ENCODE measurements around the gene KYAT1.
"Not testable (repeated sequence)": the region's sequence is repeated elsewhere in the genome, so short reads cannot be mapped to it uniquely, and the experiment has no call there.

The KYAT1 gene

GRCh38 chr9:128861501-128861900, 20.2 kb downstream of the KYAT1 start:
- Histone ChIP-seq H3K9me3 (ENCODE audit: control insufficient read depth, low read length) (no peaks in the 10 kb centered on the region), H3K36me3 (ENCODE audit: control insufficient read depth, insufficient read depth, low read length) (no peaks in the 10 kb centered on the region), H3K27me3 (ENCODE audit: control insufficient read depth, insufficient read depth, low read length, poor library complexity, severe bottlenecking) (no peaks in the 10 kb centered on the region), H3K4me3 (ENCODE audit: insufficient read depth, low read depth, low read length) (no peak overlapping the region), H3K4me1 (ENCODE audit: control insufficient read depth, insufficient read depth, low read length) (no peaks in the 10 kb centered on the region), H3K27ac (ENCODE audit: insufficient read depth, low read depth, low read length, poor library complexity, severe bottlenecking) (no peak overlapping the region)
- WGBS, 2 experiments, result 80% methylated on average over 6 of the region's 6 CpGs

- H3K4me1 ChIP-seq (ENCODE audit: control insufficient read depth, insufficient read depth, low read length), result no peaks in the 10 kb centered on the region
- no peaks in the 10 kb centered on the region for H3K27me3 ChIP-seq (ENCODE audit: control insufficient read depth, insufficient read depth, low read length, poor library complexity, severe bottlenecking)
- WGBS, 2 experiments, result 73 to 74% methylated on average over 5 of the region's 5 CpGs
- H3K27ac ChIP-seq (ENCODE audit: insufficient read depth, low read depth, low read length, poor library complexity, severe bottlenecking), result no peak overlapping the region
- H3K9me3 ChIP-seq (ENCODE audit: control insufficient read depth, low read length), result no peaks in the 10 kb centered on the region
- H3K36me3 ChIP-seq (ENCODE audit: control insufficient read depth, insufficient read depth, low read length), result no peaks in the 10 kb centered on the region
- no peak overlapping the region for H3K4me3 ChIP-seq (ENCODE audit: insufficient read depth, low read depth, low read length)
Observed at GRCh38 chr9:128860937-128861336, 20.8 kb downstream of the KYAT1 start.

GRCh38 chr9:128858476-128858875, 23.3 kb downstream of the KYAT1 start:
- not testable (repeated sequence) for H3K9me3 ChIP-seq (ENCODE audit: control insufficient read depth, low read length); H3K27ac ChIP-seq (ENCODE audit: insufficient read depth, low read depth, low read length, poor library complexity, severe bottlenecking); H3K27me3 ChIP-seq (ENCODE audit: control insufficient read depth, insufficient read depth, low read length, poor library complexity, severe bottlenecking); H3K36me3 ChIP-seq (ENCODE audit: control insufficient read depth, insufficient read depth, low read length); H3K4me1 ChIP-seq (ENCODE audit: control insufficient read depth, insufficient read depth, low read length); H3K4me3 ChIP-seq (ENCODE audit: insufficient read depth, low read depth, low read length)
- WGBS, 2 experiments, result 91 to 92% methylated on average over 7 of the region's 7 CpGs

- WGBS, 2 experiments, result 92 to 94% methylated on average over 4 to 6 of the region's 6 CpGs
- not testable (repeated sequence) for H3K9me3 ChIP-seq (ENCODE audit: control insufficient read depth, low read length); H3K4me1 ChIP-seq (ENCODE audit: control insufficient read depth, insufficient read depth, low read length)
Observed at GRCh38 chr9:128854454-128854853, 27.3 kb downstream of the KYAT1 start.

DNA sequence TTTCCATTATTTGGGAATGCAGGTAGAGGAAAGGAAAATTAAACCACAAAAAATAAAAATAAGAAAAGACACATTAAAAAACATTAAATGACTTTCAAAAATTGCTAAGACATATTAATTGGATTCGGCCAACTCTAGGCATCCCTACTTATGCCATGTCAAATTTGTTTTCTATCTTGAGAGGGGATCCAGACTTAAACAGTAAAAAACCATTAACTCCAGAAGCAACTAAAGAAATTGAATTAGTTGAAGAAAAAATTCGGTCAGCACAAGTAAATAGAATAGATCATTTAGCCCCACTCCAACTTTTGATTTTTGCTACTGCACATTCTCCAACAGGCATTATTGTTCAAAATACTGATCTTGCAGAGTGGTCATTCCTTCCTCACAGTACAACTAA, 29.1 kb downstream of the KYAT1 start:
- H3K4me3 ChIP-seq (ENCODE audit: insufficient read depth, low read depth, low read length); H3K9me3 ChIP-seq (ENCODE audit: control insufficient read depth, low read length): not testable (repeated sequence)
- WGBS, 2 experiments, result 88 to 94% methylated on average over 2 of the region's 2 CpGs

More at GRCh38 chr9:128854454-128854853, 27.3 kb downstream of the KYAT1 start:
- not testable (repeated sequence) for H3K36me3 ChIP-seq (ENCODE audit: control insufficient read depth, insufficient read depth, low read length); H3K27ac ChIP-seq (ENCODE audit: insufficient read depth, low read depth, low read length, poor library complexity, severe bottlenecking); H3K4me3 ChIP-seq (ENCODE audit: insufficient read depth, low read depth, low read length); H3K27me3 ChIP-seq (ENCODE audit: control insufficient read depth, insufficient read depth, low read length, poor library complexity, severe bottlenecking)

DNA sequence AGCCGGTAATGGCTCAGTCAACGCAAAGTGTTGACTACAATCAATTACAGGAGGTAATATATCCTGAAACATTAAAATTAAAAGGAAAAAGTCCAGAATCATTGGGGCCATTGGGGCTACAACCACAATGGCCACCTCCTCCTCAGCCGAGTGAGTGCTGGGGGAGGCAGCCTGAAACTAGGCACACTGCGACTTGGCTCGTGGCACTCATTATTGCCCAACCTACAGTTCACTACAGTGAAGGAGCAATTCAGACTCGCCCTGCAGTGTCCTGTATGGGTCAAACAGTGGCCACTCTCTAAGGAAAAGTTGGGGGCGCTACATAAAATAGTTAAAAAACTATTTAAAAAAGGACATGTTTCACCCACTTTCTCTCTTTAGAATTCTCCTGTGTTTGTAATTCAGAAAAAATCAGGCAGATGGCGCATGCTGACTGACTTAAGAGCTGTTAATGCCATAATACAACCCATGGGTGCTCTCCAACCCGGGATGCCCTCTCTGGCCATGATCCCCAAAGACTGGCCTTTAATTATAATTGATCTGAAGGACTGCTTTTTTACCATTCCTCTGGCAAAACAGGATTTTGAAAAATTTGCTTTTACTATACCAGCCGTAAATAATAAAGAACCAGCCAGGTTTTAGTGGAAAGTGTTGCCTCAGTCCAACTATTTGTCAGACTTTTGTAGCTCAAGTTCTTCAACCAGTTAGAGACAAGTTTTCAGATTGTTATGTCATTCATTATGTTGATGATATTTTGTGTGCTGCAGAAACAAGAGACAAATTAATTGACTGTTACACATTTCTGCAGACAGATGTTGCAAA, 29.8 kb downstream of the KYAT1 start:
- 90 to 92% methylated on average over 10 of the region's 10 CpGs for WGBS, 2 experiments
- H3K4me1 ChIP-seq (ENCODE audit: control insufficient read depth, insufficient read depth, low read length); H3K9me3 ChIP-seq (ENCODE audit: control insufficient read depth, low read length); H3K36me3 ChIP-seq (ENCODE audit: control insufficient read depth, insufficient read depth, low read length); H3K4me3 ChIP-seq (ENCODE audit: insufficient read depth, low read depth, low read length); H3K27me3 ChIP-seq (ENCODE audit: control insufficient read depth, insufficient read depth, low read length, poor library complexity, severe bottlenecking); H3K27ac ChIP-seq (ENCODE audit: insufficient read depth, low read depth, low read length, poor library complexity, severe bottlenecking): not testable (repeated sequence)

More for the DNA sequence above, 29.1 kb downstream of the KYAT1 start:
- H3K36me3 ChIP-seq (ENCODE audit: control insufficient read depth, insufficient read depth, low read length); H3K4me1 ChIP-seq (ENCODE audit: control insufficient read depth, insufficient read depth, low read length); H3K27me3 ChIP-seq (ENCODE audit: control insufficient read depth, insufficient read depth, low read length, poor library complexity, severe bottlenecking); H3K27ac ChIP-seq (ENCODE audit: insufficient read depth, low read depth, low read length, poor library complexity, severe bottlenecking): not testable (repeated sequence)

DNA sequence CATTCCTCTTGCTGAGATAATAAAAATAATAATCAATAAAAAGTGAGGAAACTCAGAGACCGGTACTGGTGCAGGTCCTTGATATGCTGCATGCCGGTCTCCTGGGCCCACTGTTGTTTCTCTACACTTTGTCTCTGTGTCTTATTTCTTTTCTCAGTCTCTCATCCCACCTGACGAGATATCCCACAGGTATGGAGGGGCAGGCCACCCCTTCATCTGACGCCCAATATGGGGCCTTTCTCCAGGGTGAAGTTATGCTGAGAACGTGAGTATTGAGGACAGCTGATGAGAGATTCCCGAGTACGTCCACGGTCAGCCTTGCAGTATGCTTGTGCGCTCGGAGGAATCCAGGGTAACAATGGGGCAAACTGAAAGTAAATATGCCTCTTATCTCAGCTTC, 30.7 kb downstream of the KYAT1 start:
- H3K4me1 ChIP-seq (ENCODE audit: control insufficient read depth, insufficient read depth, low read length), result not testable (repeated sequence)
- WGBS, 2 experiments, result 87 to 95% methylated on average over 10 of the region's 10 CpGs

DNA sequence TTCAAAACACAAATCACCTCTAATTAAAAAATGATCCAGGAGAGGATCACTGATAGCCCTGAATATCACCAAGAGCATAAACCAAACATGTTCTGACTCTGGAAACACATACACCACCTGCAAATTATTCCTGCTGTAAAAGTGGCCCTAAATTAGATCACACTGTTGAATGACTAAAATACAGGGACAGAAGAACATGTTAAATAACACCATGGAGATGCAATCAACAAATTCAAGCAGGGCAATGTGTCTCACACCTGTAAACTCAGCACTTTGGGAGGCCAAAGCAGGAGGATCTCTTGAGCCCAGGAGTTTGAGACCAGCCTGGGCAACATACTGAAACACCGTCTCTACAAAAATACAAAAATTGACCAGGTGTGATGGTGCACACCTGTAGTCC, 33.9 kb downstream of the KYAT1 start:
- H3K27ac ChIP-seq (ENCODE audit: insufficient read depth, low read depth, low read length, poor library complexity, severe bottlenecking), result no peak overlapping the region
- H3K9me3 ChIP-seq (ENCODE audit: control insufficient read depth, low read length), result no peaks in the 10 kb centered on the region
- no peaks in the 10 kb centered on the region for H3K27me3 ChIP-seq (ENCODE audit: control insufficient read depth, insufficient read depth, low read length, poor library complexity, severe bottlenecking)
- H3K36me3 ChIP-seq (ENCODE audit: control insufficient read depth, insufficient read depth, low read length), result no peaks in the 10 kb centered on the region
- 90 to 91% methylated on average over 1 of the region's 1 CpG for WGBS, 2 experiments
- H3K4me3 ChIP-seq (ENCODE audit: insufficient read depth, low read depth, low read length), result no peak overlapping the region
- no peaks in the 10 kb centered on the region for H3K4me1 ChIP-seq (ENCODE audit: control insufficient read depth, insufficient read depth, low read length)

More for the DNA sequence above, 30.7 kb downstream of the KYAT1 start:
- H3K27ac ChIP-seq (ENCODE audit: insufficient read depth, low read depth, low read length, poor library complexity, severe bottlenecking); H3K36me3 ChIP-seq (ENCODE audit: control insufficient read depth, insufficient read depth, low read length); H3K9me3 ChIP-seq (ENCODE audit: control insufficient read depth, low read length); H3K4me3 ChIP-seq (ENCODE audit: insufficient read depth, low read depth, low read length); H3K27me3 ChIP-seq (ENCODE audit: control insufficient read depth, insufficient read depth, low read length, poor library complexity, severe bottlenecking): not testable (repeated sequence)

DNA sequence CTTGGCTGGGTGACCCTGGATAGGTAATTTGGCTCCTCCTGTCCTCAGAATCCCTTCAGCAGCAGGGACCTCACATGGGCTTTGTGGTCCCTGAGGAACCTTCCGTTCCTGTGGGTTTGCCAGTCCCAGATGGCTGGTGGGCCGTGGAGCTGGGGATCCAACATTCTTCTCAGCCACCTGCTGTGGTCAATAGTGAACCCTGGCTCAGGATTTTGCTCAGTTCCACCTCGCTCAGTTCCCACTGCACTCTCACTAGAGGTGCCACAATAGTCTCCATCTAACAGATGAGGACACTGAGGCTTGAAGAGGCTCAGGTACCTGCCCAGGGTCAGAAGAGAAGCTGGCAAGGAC, 35.1 kb downstream of the KYAT1 start:
- Histone ChIP-seq H3K27me3 (ENCODE audit: control insufficient read depth, insufficient read depth, low read length, poor library complexity, severe bottlenecking) (no peaks in the 10 kb centered on the region), H3K27ac (ENCODE audit: insufficient read depth, low read depth, low read length, poor library complexity, severe bottlenecking) (no peak overlapping the region), H3K4me1 (ENCODE audit: control insufficient read depth, insufficient read depth, low read length) (no peaks in the 10 kb centered on the region), H3K4me3 (ENCODE audit: insufficient read depth, low read depth, low read length) (no peak overlapping the region), H3K9me3 (ENCODE audit: control insufficient read depth, low read length) (no peaks in the 10 kb centered on the region), H3K36me3 (ENCODE audit: control insufficient read depth, insufficient read depth, low read length) (no peaks in the 10 kb centered on the region)
- 89 to 94% methylated on average over 3 of the region's 3 CpGs for WGBS, 2 experiments

- H3K4me1 ChIP-seq (ENCODE audit: control insufficient read depth, insufficient read depth, low read length), result no peaks in the 10 kb centered on the region
- no peak overlapping the region for H3K4me3 ChIP-seq (ENCODE audit: insufficient read depth, low read depth, low read length)
- no peaks in the 10 kb centered on the region for H3K27me3 ChIP-seq (ENCODE audit: control insufficient read depth, insufficient read depth, low read length, poor library complexity, severe bottlenecking)
- 84 to 88% methylated on average over 13 of the region's 13 CpGs for WGBS, 2 experiments
- H3K36me3 ChIP-seq (ENCODE audit: control insufficient read depth, insufficient read depth, low read length), result no peaks in the 10 kb centered on the region
- H3K27ac ChIP-seq (ENCODE audit: insufficient read depth, low read depth, low read length, poor library complexity, severe bottlenecking), result no peak overlapping the region
- H3K9me3 ChIP-seq (ENCODE audit: control insufficient read depth, low read length), result no peaks in the 10 kb centered on the region
Observed at GRCh38 chr9:128845186-128845931, 36.4 kb downstream of the KYAT1 start.

All from ectodermal cell (in vitro differentiated cells).